ENCODE measurements around the gene ZBED4. TPM values are rescaled to one million over a fixed set of nuclear protein-coding genes. Genes with fewer than 3 reads are reported as not detected.

Gene ZBED4
- total RNA-seq, 1 donor from 2014 or later: 36.5 TPM

- no peaks in the 10 kb centered on the region for H3K9me3 Mint-ChIP-seq (ENCODE audit: low read depth)
- TF ChIP-seq CTCF (IDR thresholded peaks at IDR 0.05; ENCODE audit: unreplicated experiment): no peak
- no peak overlapping the region for H3K27ac Mint-ChIP-seq
These were observed 30.4 kb downstream of the ZBED4 start for GRCh38 chr22:49884075-49884474.

GRCh38 chr22:49884503-49885260, 31.0 kb downstream of the ZBED4 start:
- no peak for DNase-seq (ENCODE audit: low spot score, unreplicated experiment)
- Mint-ChIP-seq H3K36me3 (ENCODE audit: insufficient read depth) (peaks cover 72% of the 10 kb centered on the region), H3K4me3 (ENCODE audit: low read depth) (no peak overlapping the region), H3K27ac (no peak overlapping the region), H3K27me3 (no peaks in the 10 kb centered on the region), H3K9me3 (ENCODE audit: low read depth) (peaks cover 4% of the 10 kb centered on the region), H3K4me1 (ENCODE audit: low read depth) (no peaks in the 10 kb centered on the region)
- no peak for TF ChIP-seq CTCF (IDR thresholded peaks at IDR 0.05; ENCODE audit: unreplicated experiment)

More at GRCh38 chr22:49884075-49884474, 30.4 kb downstream of the ZBED4 start:
- H3K36me3 Mint-ChIP-seq (ENCODE audit: insufficient read depth): peaks cover 68% of the 10 kb centered on the region
- no peaks in the 10 kb centered on the region for H3K27me3 Mint-ChIP-seq
- no peak for DNase-seq (ENCODE audit: low spot score, unreplicated experiment)
- no peaks in the 10 kb centered on the region for H3K4me1 Mint-ChIP-seq (ENCODE audit: low read depth)
- no peak overlapping the region for H3K4me3 Mint-ChIP-seq (ENCODE audit: low read depth)

GRCh38 chr22:49885281-49885680, 31.6 kb downstream of the ZBED4 start:
- H3K9me3 Mint-ChIP-seq (ENCODE audit: low read depth): peaks cover 4% of the 10 kb centered on the region
- no peaks in the 10 kb centered on the region for H3K27me3 Mint-ChIP-seq
- no peak overlapping the region for H3K4me3 Mint-ChIP-seq (ENCODE audit: low read depth)
- no peak for TF ChIP-seq CTCF (IDR thresholded peaks at IDR 0.05; ENCODE audit: unreplicated experiment)
- H3K4me1 Mint-ChIP-seq (ENCODE audit: low read depth): no peaks in the 10 kb centered on the region
- no peak for DNase-seq (ENCODE audit: low spot score, unreplicated experiment)
- peaks cover 72% of the 10 kb centered on the region for H3K36me3 Mint-ChIP-seq (ENCODE audit: insufficient read depth)
- no peak overlapping the region for H3K27ac Mint-ChIP-seq

- no peak overlapping the region for H3K4me3 Mint-ChIP-seq (ENCODE audit: low read depth)
- no peaks in the 10 kb centered on the region for H3K27me3 Mint-ChIP-seq
- H3K36me3 Mint-ChIP-seq (ENCODE audit: insufficient read depth): peaks cover 74% of the 10 kb centered on the region
- H3K27ac Mint-ChIP-seq: no peak overlapping the region
- no peaks in the 10 kb centered on the region for H3K4me1 Mint-ChIP-seq (ENCODE audit: low read depth)
- peaks cover 4% of the 10 kb centered on the region for H3K9me3 Mint-ChIP-seq (ENCODE audit: low read depth)
- DNase-seq (ENCODE audit: low spot score, unreplicated experiment): no peak
- TF ChIP-seq CTCF (IDR thresholded peaks at IDR 0.05; ENCODE audit: unreplicated experiment): no peak
These were observed 32.2 kb downstream of the ZBED4 start for GRCh38 chr22:49885881-49886280.

GRCh38 chr22:49886346-49887063, 32.9 kb downstream of the ZBED4 start:
- Mint-ChIP-seq H3K27me3 (no peaks in the 10 kb centered on the region), H3K4me3 (ENCODE audit: low read depth) (no peak overlapping the region), H3K27ac (no peak overlapping the region), H3K36me3 (ENCODE audit: insufficient read depth) (peaks cover 80% of the 10 kb centered on the region), H3K9me3 (ENCODE audit: low read depth) (peaks cover 7% of the 10 kb centered on the region), H3K4me1 (ENCODE audit: low read depth) (no peaks in the 10 kb centered on the region)
- DNase-seq (ENCODE audit: low spot score, unreplicated experiment): no peak
- no peak for TF ChIP-seq CTCF (IDR thresholded peaks at IDR 0.05; ENCODE audit: unreplicated experiment)

Measured in progenitor cell of endocrine pancreas (in vitro differentiated cells).